Breast epithelium (tissue), 3 donors: ENCODE data around the gene KRTAP4-16.
"Not testable (repeated sequence)": the region's sequence is repeated elsewhere in the genome, so short reads cannot be mapped to it uniquely, and the experiment has no call there.

Source experiments
- CTCF ChIP-seq, 3 donors: fragments of 450-650 bp; IDR thresholded peaks; one replicate each; pipeline ENCODE4 v1.5.1; 2016 to 2017; ENCODE audit warnings: antibody characterized with exemption in 3 of 3, mild to moderate bottlenecking in 3 of 3, moderate library complexity in 3 of 3
- POLR2A ChIP-seq: fragments of 450-650 bp; IDR thresholded peaks from one replicate; pipeline ENCODE4 v1.6.1; 2016; ENCODE audit warnings: antibody characterized with exemption, mild to moderate bottlenecking, moderate library complexity

DNA sequence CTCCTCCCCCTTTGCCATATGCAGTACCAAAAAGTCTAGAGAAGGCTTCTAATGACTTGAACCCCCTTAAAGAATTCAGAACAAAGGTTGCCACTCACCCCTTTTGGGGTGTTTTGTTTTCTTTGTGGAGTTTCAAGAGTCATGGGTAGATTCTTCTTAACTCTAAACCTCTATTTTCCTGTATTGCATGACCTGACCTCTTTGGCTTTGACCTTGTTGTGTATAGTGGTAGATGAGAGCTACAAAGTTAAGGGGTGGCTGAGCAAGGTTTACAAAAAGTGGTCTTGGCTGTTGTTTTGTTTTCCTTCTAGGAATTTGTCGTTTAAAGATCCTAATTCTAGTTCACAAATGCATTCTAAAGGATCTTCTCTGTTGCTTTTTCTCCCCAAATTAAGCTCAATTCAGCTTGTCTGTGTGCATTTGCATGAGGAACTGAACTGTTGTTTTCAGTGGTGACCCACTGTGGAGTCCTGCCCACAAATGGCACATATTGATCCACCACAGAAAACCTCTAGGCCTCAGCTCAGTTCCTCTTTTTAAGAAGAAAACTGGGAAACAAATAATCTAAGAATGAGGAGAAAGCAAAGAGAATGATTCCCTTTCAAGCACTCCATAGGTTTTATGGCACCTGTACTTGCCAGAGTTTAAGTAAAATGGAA, 6.8 kb upstream of the KRTAP4-16 start:
- not testable (repeated sequence) for TF ChIP-seq POLR2A; CTCF (IDR thresholded peaks at IDR 0.05)
